Measurements from ENCODE around the gene NDUFA5.
"Not testable (repeated sequence)": the region's sequence is repeated elsewhere in the genome, so short reads cannot be mapped to it uniquely, and the experiment has no call there.

The NDUFA5 gene

DNA sequence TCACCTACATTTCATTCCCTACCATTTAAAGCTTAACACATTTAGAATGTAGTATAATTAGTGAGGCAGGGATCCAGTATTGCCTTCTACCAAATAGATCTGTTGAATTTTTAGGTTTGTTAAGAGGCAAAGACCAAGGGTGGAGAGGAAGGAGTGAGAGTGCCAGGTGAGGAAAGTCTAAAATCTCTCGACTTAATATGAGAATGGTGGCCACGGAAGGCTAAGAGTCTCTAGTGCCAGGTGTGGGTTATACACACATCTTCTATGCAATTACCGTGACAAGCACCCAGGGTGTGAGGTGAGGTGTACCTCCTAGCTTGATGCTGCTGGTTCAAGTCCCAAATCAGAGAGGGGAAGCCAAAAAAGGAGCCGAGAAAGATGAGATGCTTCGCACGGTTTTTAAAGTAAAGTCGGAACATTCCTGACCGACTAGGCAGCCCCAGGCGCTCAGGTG is 23.7 kb downstream of the NDUFA5 start:
- H3K27me3 ChIP-seq (replicated peaks in 2 of 5; ENCODE audit: control insufficient read depth in 4 of 5, insufficient read depth in 5 of 5, low read length in 4 of 5), result peaks cover 4 to 22% (median 6%) of the 10 kb centered on the region in 5 experiments
- POLR2A ChIA-PET, result interaction anchor here (0.5 kb wide), 1 partner anchor 24 kb away, joined by 3 read pairs; the partner anchor contains the start of gene NDUFA5
- H3K4me3 ChIP-seq (ENCODE audit: control insufficient read depth in 1 of 7, extremely low read depth in 1 of 7, insufficient read depth in 4 of 7, low read depth in 2 of 7, low read length in 6 of 7), result peak overlapping the region; percentile 23 to 75 (median 64)
- peaks cover 0 to 17% (median 13%) of the 10 kb centered on the region in 4 experiments for H3K4me1 ChIP-seq (ENCODE audit: control extremely low read depth in 1 of 4, control insufficient read depth in 4 of 4, insufficient read depth in 4 of 4, low read length in 3 of 4)
- no peaks in the 10 kb centered on the region for H3K36me3 ChIP-seq (ENCODE audit: control insufficient read depth in 4 of 4, insufficient read depth in 4 of 4, low read length in 3 of 4)
- H3K27ac ChIP-seq (ENCODE audit: insufficient read depth in 1 of 2, low read depth in 1 of 2, low read length in 2 of 2, poor library complexity in 1 of 2, severe bottlenecking in 2 of 2), result no peak overlapping the region
- 5% methylated on average over 7 of the region's 9 CpGs for WGBS (ENCODE audit: insufficient coverage)
- peak in 2 of 3 donors; percentile 42 to 56 for DNase-seq
- no peaks in the 10 kb centered on the region for H3K9me3 ChIP-seq (ENCODE audit: control extremely low read depth in 1 of 5, control insufficient read depth in 4 of 5, insufficient read depth in 2 of 5, low read depth in 1 of 5, low read length in 4 of 5)
- CTCF ChIA-PET, result interaction anchor here (1.3 to 2.8 kb wide), 2 partner anchors 24 to 39 kb away, joined by 4 to 20 read pairs; partner anchors contain the start of gene NDUFA5

DNA sequence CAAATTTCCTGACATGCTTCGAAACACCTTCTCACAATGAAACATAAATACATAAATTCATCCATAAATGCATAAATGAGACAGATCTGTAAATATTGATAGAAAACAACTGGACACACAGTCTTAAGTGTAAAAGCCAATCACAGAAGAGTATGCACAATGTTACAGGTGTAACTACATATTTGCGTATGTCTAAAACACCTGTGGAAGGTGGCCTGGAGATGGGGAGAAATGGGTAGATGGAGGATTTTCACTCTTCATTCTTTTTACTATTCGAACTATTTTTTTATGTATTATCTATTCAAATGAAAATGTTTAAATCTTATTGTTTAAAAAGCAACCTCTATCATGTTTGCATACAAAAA is 24.1 kb downstream of the NDUFA5 start:
- no peaks in the 10 kb centered on the region for H3K36me3 ChIP-seq (ENCODE audit: control insufficient read depth in 4 of 4, insufficient read depth in 4 of 4, low read length in 3 of 4)
- H3K9me3 ChIP-seq (ENCODE audit: control extremely low read depth in 1 of 5, control insufficient read depth in 4 of 5, insufficient read depth in 2 of 5, low read depth in 1 of 5, low read length in 4 of 5), result no peaks in the 10 kb centered on the region
- CTCF ChIA-PET, result interaction anchor here (2.8 kb wide), 1 partner anchor 39 kb away, joined by 20 read pairs; no protein-coding TSS in a partner anchor
- no peak overlapping the region for H3K27ac ChIP-seq (ENCODE audit: insufficient read depth in 1 of 2, low read depth in 1 of 2, low read length in 2 of 2, poor library complexity in 1 of 2, severe bottlenecking in 2 of 2)
- H3K4me3 ChIP-seq (ENCODE audit: control insufficient read depth in 1 of 7, extremely low read depth in 1 of 7, insufficient read depth in 4 of 7, low read depth in 2 of 7, low read length in 6 of 7), result no peak overlapping the region
- POLR2A ChIA-PET, result no interaction called here
- WGBS (ENCODE audit: insufficient coverage), result no CpG with 5 or more reads among the region's 3 CpGs
- no peak for DNase-seq
- peaks cover 0 to 17% (median 13%) of the 10 kb centered on the region in 4 experiments for H3K4me1 ChIP-seq (ENCODE audit: control extremely low read depth in 1 of 4, control insufficient read depth in 4 of 4, insufficient read depth in 4 of 4, low read length in 3 of 4)
- peaks cover 4 to 22% (median 6%) of the 10 kb centered on the region in 5 experiments for H3K27me3 ChIP-seq (replicated peaks in 2 of 5; ENCODE audit: control insufficient read depth in 4 of 5, insufficient read depth in 5 of 5, low read length in 4 of 5)

DNA sequence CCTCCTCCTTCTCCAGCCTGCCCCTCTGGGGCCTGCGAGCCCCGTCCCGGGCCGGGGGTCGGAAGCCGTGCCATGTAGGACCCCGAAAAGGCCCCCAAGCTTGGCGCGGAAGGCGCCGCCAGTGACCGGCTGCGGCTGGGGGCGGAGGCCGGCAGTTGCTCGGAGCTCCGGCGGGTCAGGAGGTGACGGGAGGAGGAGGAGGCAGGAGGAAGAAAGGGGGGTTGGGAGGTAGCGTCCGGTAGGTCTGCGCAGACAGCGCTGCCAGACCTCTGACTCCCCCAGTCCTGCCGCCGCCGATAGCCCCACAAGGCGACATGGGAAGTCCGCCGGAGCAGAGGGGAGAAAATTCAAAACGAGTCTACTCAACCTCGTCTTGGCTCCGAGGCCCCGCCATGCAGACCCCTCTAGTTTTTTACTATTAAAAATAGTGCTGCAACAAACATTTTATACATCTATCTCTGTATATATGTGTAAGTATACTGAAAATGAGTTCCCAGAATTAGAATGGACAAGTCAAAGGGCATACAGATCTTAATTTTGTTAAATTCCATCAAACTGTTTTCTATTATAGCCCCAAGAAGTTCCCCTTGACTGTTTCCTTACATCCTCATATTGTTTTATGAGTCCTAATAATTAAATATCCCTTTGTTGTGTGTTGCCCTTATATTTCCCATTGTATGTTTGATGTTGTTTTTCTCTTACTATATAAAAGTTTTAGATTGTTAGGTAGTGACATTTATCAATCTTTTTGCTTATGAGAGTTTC is 24.6 kb downstream of the NDUFA5 start:
- Histone ChIP-seq H3K4me3 (ENCODE audit: control insufficient read depth in 1 of 7, extremely low read depth in 1 of 7, insufficient read depth in 4 of 7, low read depth in 2 of 7, low read length in 6 of 7) (peak overlapping the region in 6 of 7 experiments; percentile 26 to 63 (median 42)), H3K27me3 (replicated peaks in 2 of 5; ENCODE audit: control insufficient read depth in 4 of 5, insufficient read depth in 5 of 5, low read length in 4 of 5) (peaks cover 4 to 22% (median 6%) of the 10 kb centered on the region in 5 experiments), H3K4me1 (ENCODE audit: control extremely low read depth in 1 of 4, control insufficient read depth in 4 of 4, insufficient read depth in 4 of 4, low read length in 3 of 4) (peaks cover 0 to 12% (median 11%) of the 10 kb centered on the region in 4 experiments)
- H3K36me3 ChIP-seq (ENCODE audit: control insufficient read depth in 4 of 4, insufficient read depth in 4 of 4, low read length in 3 of 4); H3K9me3 ChIP-seq (ENCODE audit: control extremely low read depth in 1 of 5, control insufficient read depth in 4 of 5, insufficient read depth in 2 of 5, low read depth in 1 of 5, low read length in 4 of 5); POLR2A ChIA-PET; H3K27ac ChIP-seq (ENCODE audit: insufficient read depth in 1 of 2, low read depth in 1 of 2, low read length in 2 of 2, poor library complexity in 1 of 2, severe bottlenecking in 2 of 2): not testable (repeated sequence)
- WGBS (ENCODE audit: insufficient coverage), result 0% methylated on average over 7 of the region's 33 CpGs
- DNase-seq, result peak in 2 of 3 donors; percentile 18 to 36
- CTCF ChIA-PET, result interaction anchor here (2.8 kb wide), 1 partner anchor 38 kb away, joined by 20 read pairs; no protein-coding TSS in a partner anchor

DNA sequence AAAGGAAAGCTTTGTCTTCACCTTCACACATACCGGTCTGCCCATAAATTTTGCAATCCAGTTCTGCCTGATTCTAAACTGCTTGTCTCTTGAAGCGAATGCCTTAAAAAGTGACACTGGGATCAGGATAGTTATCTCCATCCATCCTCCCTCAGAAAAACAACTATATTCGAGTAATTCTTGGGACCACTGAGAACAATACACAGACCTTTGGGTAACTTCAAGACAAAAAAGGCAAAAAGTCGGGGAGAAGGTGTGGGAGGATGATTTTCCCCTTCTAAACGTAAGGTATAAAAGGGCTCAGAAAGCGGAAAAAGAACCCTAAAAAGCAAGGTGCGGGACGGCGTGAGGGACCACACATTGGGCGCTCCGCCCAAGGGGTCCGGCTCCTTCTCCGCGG is 25.3 kb downstream of the NDUFA5 start:
- peaks cover 0 to 12% (median 11%) of the 10 kb centered on the region in 4 experiments for H3K4me1 ChIP-seq (ENCODE audit: control extremely low read depth in 1 of 4, control insufficient read depth in 4 of 4, insufficient read depth in 4 of 4, low read length in 3 of 4)
- H3K9me3 ChIP-seq (ENCODE audit: control extremely low read depth in 1 of 5, control insufficient read depth in 4 of 5, insufficient read depth in 2 of 5, low read depth in 1 of 5, low read length in 4 of 5); DNase-seq; H3K27ac ChIP-seq (ENCODE audit: insufficient read depth in 1 of 2, low read depth in 1 of 2, low read length in 2 of 2, poor library complexity in 1 of 2, severe bottlenecking in 2 of 2); H3K36me3 ChIP-seq (ENCODE audit: control insufficient read depth in 4 of 4, insufficient read depth in 4 of 4, low read length in 3 of 4); POLR2A ChIA-PET; CTCF ChIA-PET: not testable (repeated sequence)
- WGBS (ENCODE audit: insufficient coverage), result 41% methylated on average over 2 of the region's 14 CpGs
- H3K27me3 ChIP-seq (replicated peaks in 2 of 5; ENCODE audit: control insufficient read depth in 4 of 5, insufficient read depth in 5 of 5, low read length in 4 of 5), result peaks cover 4 to 22% (median 6%) of the 10 kb centered on the region in 5 experiments
- peak overlapping the region in 4 of 7 experiments; percentile 24 to 52 (median 48) for H3K4me3 ChIP-seq (ENCODE audit: control insufficient read depth in 1 of 7, extremely low read depth in 1 of 7, insufficient read depth in 4 of 7, low read depth in 2 of 7, low read length in 6 of 7)

DNA sequence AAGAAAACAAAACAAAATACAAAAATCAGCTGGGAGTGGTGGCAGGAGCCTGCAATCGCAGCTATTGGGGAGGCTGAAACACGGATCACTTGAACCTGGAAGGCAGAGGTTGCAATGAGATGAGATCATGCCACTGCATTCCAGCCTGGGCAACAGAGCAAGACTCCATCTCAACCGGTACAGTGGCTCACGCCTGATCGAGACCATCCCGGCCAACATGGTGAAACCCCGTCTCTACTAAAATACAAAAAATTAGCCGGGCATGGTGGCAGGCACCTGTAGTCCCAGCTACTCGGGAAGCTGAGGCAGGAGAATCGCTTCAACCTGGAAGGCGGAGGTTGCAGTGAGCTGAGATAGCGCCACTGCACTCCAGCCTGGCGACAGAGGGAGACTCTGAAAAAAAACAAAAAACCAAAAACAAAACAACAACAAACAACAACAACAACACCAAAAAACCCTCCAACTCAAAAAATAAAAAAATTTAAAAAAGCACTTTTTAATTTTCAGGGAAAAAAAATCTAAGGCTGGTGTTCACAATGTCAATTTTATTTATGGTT is 27.5 kb downstream of the NDUFA5 start:
- H3K27ac ChIP-seq (ENCODE audit: insufficient read depth in 1 of 2, low read depth in 1 of 2, low read length in 2 of 2, poor library complexity in 1 of 2, severe bottlenecking in 2 of 2); CTCF ChIA-PET; H3K36me3 ChIP-seq (ENCODE audit: control insufficient read depth in 4 of 4, insufficient read depth in 4 of 4, low read length in 3 of 4); POLR2A ChIA-PET; H3K9me3 ChIP-seq (ENCODE audit: control extremely low read depth in 1 of 5, control insufficient read depth in 4 of 5, insufficient read depth in 2 of 5, low read depth in 1 of 5, low read length in 4 of 5); DNase-seq; H3K4me3 ChIP-seq (ENCODE audit: control insufficient read depth in 1 of 7, extremely low read depth in 1 of 7, insufficient read depth in 4 of 7, low read depth in 2 of 7, low read length in 6 of 7): not testable (repeated sequence)
- peaks cover 0 to 10% (median 7%) of the 10 kb centered on the region in 4 experiments for H3K4me1 ChIP-seq (ENCODE audit: control extremely low read depth in 1 of 4, control insufficient read depth in 4 of 4, insufficient read depth in 4 of 4, low read length in 3 of 4)
- H3K27me3 ChIP-seq (replicated peaks in 2 of 5; ENCODE audit: control insufficient read depth in 4 of 5, insufficient read depth in 5 of 5, low read length in 4 of 5), result peaks cover 4 to 22% (median 6%) of the 10 kb centered on the region in 5 experiments
- WGBS (ENCODE audit: insufficient coverage), result 94% methylated on average over 7 of the region's 13 CpGs

DNA sequence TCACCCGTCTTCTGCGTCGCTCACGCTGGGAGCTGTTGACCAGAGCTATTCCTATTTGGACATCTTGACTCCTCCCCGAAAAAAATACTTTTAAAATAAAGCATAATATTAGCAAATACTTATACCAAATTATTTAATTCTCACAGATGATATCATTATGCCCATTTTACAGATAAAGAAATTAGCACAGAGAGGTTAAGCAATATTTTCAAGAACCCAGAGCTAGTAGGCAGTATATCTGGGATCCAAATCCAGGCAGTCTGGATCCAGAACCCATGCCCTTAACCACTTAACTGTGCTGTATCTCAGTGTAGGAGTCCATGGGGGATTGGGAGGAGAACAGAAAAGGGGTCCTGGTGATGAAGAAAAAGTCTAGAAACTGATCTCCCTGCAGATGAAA is 29.4 kb downstream of the NDUFA5 start:
- no peak for DNase-seq
- CTCF ChIA-PET, result interaction anchor here (0.7 kb wide), 1 partner anchor 11 kb away, joined by 3 read pairs; no protein-coding TSS in a partner anchor

More for the DNA sequence above, 29.4 kb downstream of the NDUFA5 start:
- peaks cover 0 to 3% (median under 1%) of the 10 kb centered on the region in 4 experiments for H3K4me1 ChIP-seq (ENCODE audit: control extremely low read depth in 1 of 4, control insufficient read depth in 4 of 4, insufficient read depth in 4 of 4, low read length in 3 of 4)
- H3K9me3 ChIP-seq (ENCODE audit: control extremely low read depth in 1 of 5, control insufficient read depth in 4 of 5, insufficient read depth in 2 of 5, low read depth in 1 of 5, low read length in 4 of 5), result no peaks in the 10 kb centered on the region
- POLR2A ChIA-PET, result no interaction called here
- WGBS (ENCODE audit: insufficient coverage), result no CpG with 5 or more reads among the region's 5 CpGs
- no peaks in the 10 kb centered on the region for H3K36me3 ChIP-seq (ENCODE audit: control insufficient read depth in 4 of 4, insufficient read depth in 4 of 4, low read length in 3 of 4)
- H3K27me3 ChIP-seq (replicated peaks in 2 of 5; ENCODE audit: control insufficient read depth in 4 of 5, insufficient read depth in 5 of 5, low read length in 4 of 5), result peaks cover 0 to 11% (median 3%) of the 10 kb centered on the region in 5 experiments
- H3K27ac ChIP-seq (ENCODE audit: insufficient read depth in 1 of 2, low read depth in 1 of 2, low read length in 2 of 2, poor library complexity in 1 of 2, severe bottlenecking in 2 of 2), result no peak overlapping the region
- no peak overlapping the region for H3K4me3 ChIP-seq (ENCODE audit: control insufficient read depth in 1 of 7, extremely low read depth in 1 of 7, insufficient read depth in 4 of 7, low read depth in 2 of 7, low read length in 6 of 7)

Data from common myeloid progenitor, CD34-positive (primary cell).